CD4-positive, alpha-beta T cell treated with Interleukin-17A for 1 hour (primary cell): ENCODE data around the gene CELA2A.
"Not testable (repeated sequence)": the region's sequence is repeated elsewhere in the genome, so short reads cannot be mapped to it uniquely, and the experiment has no call there.

Experiments used
- DNase-seq: peaks from one replicate; pipeline ENCODE4 v3.0.0-alpha.2; 2020

CELA2A gene

GRCh38 chr1:15471067-15471466 is 14.5 kb downstream of the CELA2A start:
- not testable (repeated sequence) for DNase-seq

GRCh38 chr1:15471723-15472122 is 15.2 kb downstream of the CELA2A start:
- not testable (repeated sequence) for DNase-seq

- no peak for DNase-seq
These were observed 16.1 kb downstream of the CELA2A start for GRCh38 chr1:15472587-15472986.

- no peak for DNase-seq
These were observed 19.3 kb downstream of the CELA2A start, which contains the start of gene CELA2B for GRCh38 chr1:15475752-15476314. Gene CELA2B (plus strand): TSS chr1:15476104. CDS start chr1:15476126, 22 bp downstream.

- DNase-seq: no peak
These were observed 20.4 kb downstream of the CELA2A start for GRCh38 chr1:15476927-15477326.

- no peak for DNase-seq
These were observed 21.2 kb downstream of the CELA2A start for GRCh38 chr1:15477646-15478212.

- DNase-seq: no peak
These were observed 23.3 kb downstream of the CELA2A start for GRCh38 chr1:15479654-15480347.

GRCh38 chr1:15482455-15482854 is 25.9 kb downstream of the CELA2A start:
- not testable (repeated sequence) for DNase-seq

GRCh38 chr1:15482983-15483543 is 26.5 kb downstream of the CELA2A start:
- not testable (repeated sequence) for DNase-seq

GRCh38 chr1:15483971-15484370 is 27.4 kb downstream of the CELA2A start:
- no peak for DNase-seq

GRCh38 chr1:15484443-15484842 is 27.9 kb downstream of the CELA2A start:
- not testable (repeated sequence) for DNase-seq

- no peak for DNase-seq
These were observed 29.1 kb downstream of the CELA2A start for GRCh38 chr1:15485636-15486035.

GRCh38 chr1:15486844-15487610 is 30.5 kb downstream of the CELA2A start:
- DNase-seq: not testable (repeated sequence)

GRCh38 chr1:15488371-15488770 is 31.8 kb downstream of the CELA2A start:
- DNase-seq: no peak

- DNase-seq: no peak
These were observed 32.7 kb downstream of the CELA2A start for GRCh38 chr1:15489052-15489736.

- not testable (repeated sequence) for DNase-seq
These were observed 34.5 kb downstream of the CELA2A start for GRCh38 chr1:15491010-15491409.

GRCh38 chr1:15492596-15492995 is 36.1 kb downstream of the CELA2A start:
- no peak for DNase-seq

- DNase-seq: no peak
These were observed 37.4 kb downstream of the CELA2A start for GRCh38 chr1:15493869-15494390.

GRCh38 chr1:15500184-15501178 is 43.9 kb downstream of the CELA2A start:
- no peak for DNase-seq

GRCh38 chr1:15501208-15502032 is 44.9 kb downstream of the CELA2A start:
- DNase-seq: peak; percentile 52
